SIG-M5 treated with dmso at 0.1 percent for 504 hours (cell line): Measurements from ENCODE around the gene CHPT1.
"Not testable (repeated sequence)": the region's sequence is repeated elsewhere in the genome, so short reads cannot be mapped to it uniquely, and the experiment has no call there.

Source experiments
- DNase-seq: peaks from one replicate; lab custom pipeline; 2025; ENCODE audit not compliant: unreplicated experiment; lab: John Stamatoyannopoulos, UW

The CHPT1 gene

GRCh38 chr12:101719566-101719965, 22.1 kb downstream of the CHPT1 start:
- DNase-seq = no peak

- DNase-seq = no peak
These were observed 22.7 kb downstream of the CHPT1 start for GRCh38 chr12:101720118-101720517.

GRCh38 chr12:101722392-101722791, 25.0 kb downstream of the CHPT1 start:
- no peak for DNase-seq

GRCh38 chr12:101727098-101727497, 29.7 kb downstream of the CHPT1 start:
- no peak for DNase-seq

GRCh38 chr12:101729842-101730241, 32.4 kb downstream of the CHPT1 start:
- no peak for DNase-seq

- DNase-seq = no peak
These were observed 34.9 kb downstream of the CHPT1 start for GRCh38 chr12:101732318-101732717.

- DNase-seq = no peak
These were observed 35.7 kb downstream of the CHPT1 start for GRCh38 chr12:101733166-101733565.

- not testable (repeated sequence) for DNase-seq
These were observed 37.0 kb downstream of the CHPT1 start for GRCh38 chr12:101734482-101734881.

- DNase-seq = no peak
These were observed 40.0 kb downstream of the CHPT1 start for GRCh38 chr12:101737476-101737875.

GRCh38 chr12:101738920-101739665, 41.7 kb downstream of the CHPT1 start, which contains the start of gene SYCP3:
Gene SYCP3, minus strand, starts transcription at chr12:101739462. Its CDS starts 1,527 bp downstream, at chr12:101737935.
- no peak for DNase-seq

GRCh38 chr12:101740566-101740965, 43.1 kb downstream of the CHPT1 start:
- no peak for DNase-seq

- no peak for DNase-seq
These were observed 43.5 kb downstream of the CHPT1 start for GRCh38 chr12:101740980-101741379.

GRCh38 chr12:101743242-101743641, 45.8 kb downstream of the CHPT1 start:
- no peak for DNase-seq

GRCh38 chr12:101743724-101744472, 46.5 kb downstream of the CHPT1 start:
- DNase-seq = no peak

- no peak for DNase-seq
These were observed 48.0 kb downstream of the CHPT1 start for GRCh38 chr12:101745481-101745880.

GRCh38 chr12:101746196-101746595, 48.8 kb downstream of the CHPT1 start:
- DNase-seq = no peak

GRCh38 chr12:101746661-101747060, 49.2 kb downstream of the CHPT1 start:
- no peak for DNase-seq

GRCh38 chr12:101747697-101748096, 50.3 kb downstream of the CHPT1 start:
- DNase-seq = peak; percentile 48

- no peak for DNase-seq
These were observed 51.5 kb downstream of the CHPT1 start for GRCh38 chr12:101748907-101749306.

- DNase-seq = no peak
These were observed 52.2 kb downstream of the CHPT1 start for GRCh38 chr12:101749657-101750056.

- no peak for DNase-seq
These were observed 52.7 kb downstream of the CHPT1 start for GRCh38 chr12:101750152-101750551.

- DNase-seq = peak; percentile 24
These were observed 62.1 kb downstream of the CHPT1 start for GRCh38 chr12:101759396-101760047.
